GM21360 (cell line): ENCODE results near the gene SIAH2.

Experiments
- ATAC-seq: cut with Tn5 transposase; IDR thresholded peaks from one replicate; pipeline ENCODE4 v1.9.1; 2021; ENCODE audit warnings: mild to moderate bottlenecking, moderate library complexity; ENCODE audit not compliant: unreplicated experiment

The SIAH2 gene

DNA sequence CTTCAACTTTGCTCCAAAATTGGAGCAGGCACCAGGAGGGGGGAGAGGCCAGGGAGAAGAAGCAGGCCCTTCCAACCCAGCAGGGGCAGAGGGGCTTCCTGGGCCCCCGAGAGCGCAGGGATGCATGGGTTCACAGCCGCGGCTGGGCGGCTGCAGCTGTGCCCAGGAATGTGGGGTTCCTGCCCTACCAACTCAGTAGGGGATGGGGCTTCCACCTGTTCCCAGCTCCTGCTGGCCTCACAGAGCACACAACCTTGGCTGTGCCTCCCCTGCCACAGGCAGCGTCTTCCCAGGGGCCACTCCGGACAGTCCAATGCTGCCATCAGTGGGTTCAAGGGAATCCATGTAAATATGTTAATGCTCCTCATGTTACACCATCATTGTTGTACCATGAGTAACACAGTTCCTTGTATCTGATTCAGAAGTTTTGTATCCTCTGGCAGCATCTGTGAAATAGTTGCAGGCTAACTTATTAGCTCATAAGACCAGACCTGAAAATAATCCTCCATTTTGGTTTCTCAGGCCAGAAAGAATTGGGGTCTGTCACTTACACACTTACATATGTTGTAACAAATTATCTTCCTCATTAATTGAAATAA lies 12.1 kb upstream of the SIAH2 start:
- no peak for ATAC-seq

DNA sequence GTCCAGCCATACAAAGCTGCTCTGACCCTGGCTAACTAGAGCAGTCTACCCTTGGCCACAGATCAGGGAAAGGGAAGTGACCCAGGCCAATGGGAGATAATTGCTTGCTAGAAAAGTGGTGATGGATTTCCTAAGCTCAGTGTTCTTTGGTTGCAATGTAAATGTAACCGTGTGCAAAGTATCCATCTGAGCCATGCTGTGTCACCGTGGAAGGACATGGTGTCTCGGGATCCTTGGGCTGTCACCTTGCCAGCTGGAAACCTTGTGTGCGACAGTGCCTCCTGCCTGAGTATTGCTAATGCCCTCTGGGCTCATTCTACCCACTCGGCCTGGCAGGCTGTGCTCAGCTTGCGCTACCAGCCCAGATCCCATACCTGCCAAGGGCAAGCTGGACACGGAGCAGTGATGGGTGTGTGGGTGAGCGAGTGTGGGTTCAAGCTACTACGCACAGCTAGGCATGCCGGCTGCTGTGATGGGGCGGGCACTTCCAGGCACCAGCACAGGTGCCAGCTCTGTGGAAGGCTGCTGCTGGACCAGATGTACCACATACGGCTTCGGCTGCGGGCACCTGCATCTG lies 10.7 kb upstream of the SIAH2 start:
- ATAC-seq, result no peak

DNA sequence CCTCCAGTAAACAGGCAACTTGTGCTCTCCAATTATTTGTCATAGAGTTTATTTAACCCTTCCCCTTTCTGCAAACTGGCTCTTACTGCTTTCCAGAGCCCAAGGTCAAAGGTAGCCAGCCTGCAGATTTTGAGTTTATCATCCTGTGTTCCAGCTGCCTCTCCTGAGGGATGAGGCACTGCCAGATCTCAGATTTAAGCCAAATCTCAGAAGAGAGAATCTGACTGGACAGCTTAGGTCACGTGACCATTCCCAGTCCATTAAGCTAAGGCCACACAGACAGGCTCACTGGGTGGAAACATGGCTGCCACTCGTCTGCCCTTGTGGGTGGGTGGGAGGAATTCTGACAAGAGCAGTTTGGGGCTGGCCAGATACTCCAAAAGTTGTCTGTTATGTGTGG lies 8.6 kb upstream of the SIAH2 start:
- no peak for ATAC-seq

DNA sequence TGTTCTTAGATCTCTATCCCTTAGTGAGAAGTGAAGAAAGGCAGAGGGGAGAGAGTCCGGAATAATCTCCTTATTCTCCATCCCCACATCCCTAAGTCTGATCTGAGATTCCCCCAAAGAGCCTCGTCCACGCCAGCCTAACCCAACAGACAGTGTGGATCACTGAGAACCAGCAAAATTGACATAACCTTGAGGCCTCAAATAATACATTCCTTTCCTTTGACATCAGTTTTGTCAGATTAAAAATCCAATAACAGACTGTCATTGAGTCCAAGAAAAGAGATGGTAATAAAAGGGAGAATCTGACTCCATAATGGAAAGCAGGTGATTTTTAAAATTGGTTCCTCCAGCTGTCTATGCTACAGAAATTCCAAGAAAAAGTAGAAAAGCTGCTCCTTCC lies 7.7 kb upstream of the SIAH2 start:
- no peak for ATAC-seq

DNA sequence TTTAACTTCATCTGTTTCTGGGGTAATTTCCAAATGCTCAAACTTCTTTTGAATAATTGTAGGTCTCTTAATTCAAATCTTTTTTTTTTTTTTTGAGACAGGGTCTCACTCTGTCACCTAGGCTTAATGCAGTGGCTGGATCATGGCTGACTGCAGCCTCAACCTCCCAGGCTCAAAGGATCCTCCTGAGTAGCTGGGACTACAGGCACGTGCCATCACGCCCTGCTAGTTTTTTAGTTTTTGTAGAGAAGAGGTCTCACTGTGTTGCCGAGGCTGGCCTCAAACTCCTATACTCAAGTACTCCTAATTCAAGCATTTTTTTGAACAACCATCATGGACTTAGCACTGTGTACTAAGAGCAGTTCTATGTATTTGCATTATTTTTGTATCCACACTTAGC lies 3.8 kb upstream of the SIAH2 start:
- no peak for ATAC-seq

DNA sequence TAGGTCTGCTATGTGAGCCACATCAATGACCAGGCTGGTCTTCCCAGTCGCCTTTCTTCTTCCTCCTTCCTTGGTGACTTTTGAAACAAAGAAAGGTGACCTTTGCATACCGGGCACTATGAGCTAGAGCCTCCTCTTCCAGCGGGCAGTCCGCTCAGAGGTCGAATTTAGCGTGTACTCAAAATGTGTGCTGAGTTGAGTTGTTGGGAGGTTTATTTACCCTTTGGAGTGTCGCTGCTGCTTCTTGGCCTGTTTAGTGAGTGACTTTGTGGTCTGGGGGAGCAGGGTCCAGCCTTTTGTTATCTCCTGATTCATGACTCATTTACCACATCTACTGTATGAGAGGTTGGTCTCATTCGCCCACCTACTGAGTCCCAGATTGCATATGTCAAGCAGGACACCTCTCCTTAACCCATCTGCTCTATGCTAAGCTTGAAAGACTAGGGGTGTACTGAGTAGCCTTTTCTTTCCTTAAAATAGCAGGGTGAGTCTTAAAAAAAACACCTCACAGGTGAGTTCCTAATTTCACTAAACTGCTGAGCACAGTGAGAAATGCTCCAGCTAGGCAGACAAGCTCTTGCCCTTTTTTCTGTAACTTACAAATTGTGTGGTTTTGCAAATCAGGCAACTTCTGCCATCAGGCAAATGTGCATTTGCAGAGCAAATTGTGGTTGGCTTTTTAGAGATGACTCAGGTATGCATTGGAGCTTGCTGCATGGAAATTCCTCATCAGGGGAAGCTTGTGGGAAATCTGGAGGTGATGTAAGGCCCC lies 3.2 kb upstream of the SIAH2 start:
- ATAC-seq, result no peak

DNA sequence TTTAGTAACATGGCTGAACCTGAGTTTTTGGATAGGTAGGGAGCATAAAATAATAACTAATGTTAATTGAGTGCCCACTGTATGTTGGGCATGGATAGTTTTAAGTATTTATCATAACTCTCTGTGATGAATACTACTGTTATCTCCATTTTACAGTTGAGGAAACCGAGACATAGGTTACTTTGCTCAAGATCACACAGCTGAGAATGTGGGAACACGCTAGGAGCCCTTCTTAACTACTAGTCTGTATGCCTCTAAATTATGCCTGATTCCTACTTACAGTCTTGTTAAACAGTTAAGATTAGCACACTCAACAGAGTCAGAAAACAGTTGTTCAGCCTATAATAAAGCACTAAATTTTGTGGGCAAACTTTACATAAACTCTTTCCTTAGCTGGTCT lies 2.0 kb upstream of the SIAH2 start:
- ATAC-seq, result no peak

DNA sequence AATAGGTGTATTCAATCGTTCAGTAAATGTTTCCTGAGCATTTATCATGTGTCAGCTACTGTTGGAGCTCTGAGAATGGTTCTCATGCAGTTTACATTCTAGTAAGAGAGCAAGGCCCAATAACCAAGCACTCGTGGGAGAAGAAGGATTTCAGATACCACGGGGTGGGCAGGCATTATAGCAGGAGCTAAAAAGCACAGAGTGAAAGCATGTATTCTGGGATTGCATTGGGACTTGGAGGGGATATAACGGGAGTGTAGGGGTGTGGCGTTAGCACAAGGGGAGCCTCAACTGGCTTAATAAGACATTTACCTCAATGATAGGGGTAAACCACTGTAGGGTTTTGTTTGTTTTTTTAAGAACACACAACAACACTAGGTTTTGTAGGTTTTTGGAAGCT lies 1.6 kb upstream of the SIAH2 start:
- ATAC-seq, result no peak

DNA sequence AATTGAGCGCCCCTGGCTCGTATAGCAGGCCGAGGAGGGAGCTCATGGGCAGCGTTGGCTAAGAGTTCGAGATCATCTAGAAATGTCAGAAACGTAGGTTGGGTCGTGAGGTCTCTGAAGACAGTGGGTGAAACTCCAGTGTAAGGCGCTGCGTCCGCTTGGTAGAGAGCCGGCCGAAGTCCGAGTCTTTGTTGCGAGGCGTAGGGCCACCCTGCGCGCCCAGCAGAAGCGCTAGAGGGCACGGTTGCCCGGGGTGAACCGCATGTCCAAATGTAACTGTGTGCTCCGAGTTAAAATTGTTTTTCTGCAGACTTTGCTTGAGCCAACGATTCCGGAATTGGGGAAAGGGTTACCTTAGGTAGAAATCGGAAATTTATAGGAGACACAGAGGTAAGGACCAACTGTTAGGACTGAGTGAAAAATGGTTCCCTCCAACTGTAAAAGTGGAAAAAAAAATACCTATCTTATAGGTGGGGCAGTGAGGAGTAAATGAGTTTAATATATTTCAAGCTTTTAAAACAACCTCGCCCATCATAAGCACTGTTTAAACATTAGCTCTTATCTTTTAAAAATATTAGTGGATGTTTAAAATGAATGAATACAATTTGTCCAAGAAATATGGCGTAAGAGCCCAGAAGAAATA lies 993 bp upstream of the SIAH2 start:
- no peak for ATAC-seq

DNA sequence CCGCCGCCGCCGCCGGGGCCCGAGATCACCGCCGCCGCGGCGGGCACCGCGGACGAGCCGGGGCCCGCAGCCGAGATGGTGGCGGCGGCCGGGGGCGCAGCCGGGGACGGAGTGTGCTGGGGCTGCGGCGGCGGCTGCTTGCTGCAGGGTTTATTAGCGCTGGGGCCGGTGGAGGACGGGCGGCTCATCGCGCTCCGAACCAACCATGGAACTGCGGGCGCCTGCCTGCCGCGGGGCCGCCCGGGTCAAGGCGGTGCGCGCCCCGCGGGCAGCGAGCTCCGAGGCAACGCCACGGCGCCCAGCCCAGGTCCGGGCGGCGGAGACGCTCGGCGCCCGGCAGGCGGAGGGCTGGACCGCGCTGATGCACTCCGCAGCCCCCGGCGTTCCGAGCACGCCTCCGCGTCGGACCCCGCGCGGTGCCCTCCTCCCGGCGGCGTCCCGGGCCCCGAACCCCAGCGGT lies 277 bp downstream of the SIAH2 start:
- peak; percentile 0 for ATAC-seq

DNA sequence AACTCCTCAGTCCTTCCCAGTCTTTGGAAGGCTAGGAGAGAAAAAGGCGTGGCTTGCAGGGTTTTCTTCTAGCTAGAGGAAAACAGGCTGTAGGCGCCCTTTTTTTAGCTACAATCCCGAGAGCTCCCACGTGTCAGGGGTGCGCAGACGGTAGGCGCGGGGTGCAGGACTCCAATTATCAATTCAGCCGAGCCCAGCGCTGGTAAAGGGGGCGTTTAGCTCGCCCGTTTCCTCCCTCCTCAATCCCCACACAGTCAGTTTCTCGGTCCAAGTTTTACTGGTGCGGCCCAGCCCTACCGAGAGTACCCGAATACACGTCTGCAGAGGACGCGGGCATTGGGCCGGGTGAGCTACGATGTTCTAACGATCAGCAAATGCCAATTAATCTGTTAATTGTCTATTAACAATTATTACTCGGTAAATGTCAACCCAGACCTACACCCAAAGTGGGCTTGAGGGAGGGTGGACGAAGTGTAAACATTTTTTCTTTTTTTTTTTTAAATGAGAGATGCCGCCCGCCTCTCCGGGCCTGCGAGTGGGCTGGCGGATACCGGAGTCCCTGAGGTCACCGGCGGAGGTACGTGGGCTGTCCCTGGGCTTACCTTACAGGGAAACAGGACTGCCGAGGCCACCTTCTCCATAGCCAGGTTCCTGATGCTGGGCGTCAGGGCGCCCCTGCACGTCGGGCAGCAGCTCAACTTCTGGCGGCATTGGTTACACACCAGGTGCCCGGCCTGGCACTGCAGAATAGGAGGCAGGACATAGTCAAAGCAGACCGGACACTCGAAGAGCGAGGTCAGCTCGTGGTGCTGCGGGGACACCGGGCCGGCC lies 923 bp downstream of the SIAH2 start:
- ATAC-seq, result no peak

DNA sequence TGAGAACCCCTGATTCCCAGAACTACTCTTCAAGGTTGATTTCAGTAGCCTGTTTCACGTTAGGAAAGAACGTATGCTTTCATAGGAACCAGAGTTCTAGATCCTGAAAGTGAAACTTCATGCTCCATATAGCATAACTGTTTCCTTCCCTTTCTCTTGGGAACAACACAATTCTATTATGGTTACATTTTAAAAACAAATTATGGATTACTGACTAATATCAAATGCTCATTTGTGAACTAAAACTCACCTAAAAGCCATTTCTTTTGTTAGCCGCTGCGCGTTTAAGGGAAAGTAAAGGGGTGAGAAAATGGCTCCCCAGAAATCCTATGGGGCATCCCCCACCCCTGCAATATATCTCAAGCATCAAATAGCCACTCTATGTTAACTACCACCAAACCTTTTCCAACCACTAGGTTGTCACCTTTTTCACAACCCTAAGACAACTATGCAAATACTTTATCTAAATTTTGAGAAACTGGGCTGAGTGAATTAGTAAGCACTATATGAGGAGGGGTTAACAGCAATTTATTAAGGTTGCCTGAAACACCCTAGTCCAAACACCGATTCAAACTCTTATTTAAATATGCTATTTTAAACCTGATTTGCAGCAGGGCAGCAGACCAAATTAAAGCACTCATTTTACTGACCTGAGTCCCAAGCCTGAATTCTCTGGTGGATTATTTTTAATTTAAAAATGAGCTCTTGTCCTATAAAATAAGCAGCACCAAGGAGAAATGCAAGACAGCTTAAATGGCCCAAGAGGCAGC lies 2.4 kb downstream of the SIAH2 start:
- ATAC-seq, result peak; percentile 44

DNA sequence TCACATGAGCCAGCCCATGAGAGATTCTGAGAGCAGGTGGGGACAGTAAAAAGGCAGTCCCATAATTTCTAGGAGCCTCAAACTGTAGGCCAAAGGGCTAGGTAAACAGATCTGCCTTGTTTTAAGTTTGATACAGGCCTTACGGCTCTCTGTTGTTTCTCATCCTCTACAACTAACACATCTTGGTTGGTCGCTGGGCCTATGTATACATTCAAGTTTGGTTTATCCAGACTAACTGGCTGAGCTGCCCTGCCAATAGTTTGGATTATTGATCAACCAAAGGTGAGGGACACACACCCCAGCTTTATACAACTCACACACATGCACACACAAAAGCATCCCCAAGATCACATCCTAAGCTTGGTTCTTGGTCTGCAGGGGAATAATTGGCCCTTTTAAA lies 3.0 kb downstream of the SIAH2 start:
- no peak for ATAC-seq

DNA sequence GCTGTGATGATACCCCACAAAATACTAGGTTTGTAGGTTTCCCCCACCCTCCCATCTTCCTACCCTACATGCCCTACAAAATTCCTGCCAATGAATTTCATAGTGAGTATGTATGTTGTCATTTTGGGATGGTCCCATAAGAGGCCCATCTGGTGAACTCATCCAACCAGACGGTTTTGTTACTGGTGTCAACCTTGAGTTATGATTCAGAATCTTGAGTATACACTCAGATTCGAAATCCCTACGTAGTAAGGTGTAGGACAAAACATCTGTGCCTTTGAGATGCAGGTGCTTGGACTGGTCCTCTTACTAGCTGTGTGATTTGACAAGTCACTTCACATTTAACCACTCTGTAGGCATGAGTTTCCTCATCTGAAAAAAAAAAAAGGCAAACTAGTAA lies 3.6 kb downstream of the SIAH2 start:
- ATAC-seq, result no peak

DNA sequence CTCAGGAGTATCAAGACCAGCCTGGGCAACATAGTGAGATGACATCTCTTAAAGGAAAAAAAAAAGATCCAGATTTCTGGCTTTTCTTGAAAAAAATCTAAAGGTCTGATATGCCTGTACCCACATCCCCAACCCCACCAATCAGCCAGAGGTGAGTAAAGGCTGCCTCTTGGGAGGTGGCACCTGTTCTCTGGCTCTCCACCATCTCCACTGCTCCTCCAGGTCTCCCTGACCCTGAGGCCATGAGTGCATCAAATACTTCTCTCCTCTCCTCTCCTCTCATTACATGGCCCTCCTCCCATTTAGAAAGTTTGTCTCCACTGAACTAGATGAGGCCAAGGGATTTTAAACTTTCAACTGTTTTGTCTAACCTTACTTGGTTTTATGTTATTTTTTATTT lies 5.2 kb downstream of the SIAH2 start:
- no peak for ATAC-seq

DNA sequence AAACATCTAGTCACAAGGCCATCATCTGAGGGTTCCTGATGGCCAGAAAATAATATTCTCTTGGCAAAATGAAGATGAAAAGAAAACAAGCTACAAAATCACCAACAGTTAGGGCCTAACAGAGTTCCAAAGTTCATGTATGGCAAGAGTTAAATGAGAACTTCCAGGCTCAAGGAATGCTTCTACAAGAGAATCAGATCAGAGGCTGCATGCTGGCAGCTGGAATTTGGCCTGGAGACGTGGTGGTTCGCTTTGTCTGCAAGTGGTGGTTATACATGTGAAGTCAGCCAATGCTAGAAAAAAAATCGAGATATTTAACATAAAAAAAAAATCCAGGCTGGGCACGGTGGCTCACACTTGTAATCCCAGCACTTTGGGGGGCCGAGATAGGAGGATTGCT lies 5.6 kb downstream of the SIAH2 start:
- no peak for ATAC-seq

DNA sequence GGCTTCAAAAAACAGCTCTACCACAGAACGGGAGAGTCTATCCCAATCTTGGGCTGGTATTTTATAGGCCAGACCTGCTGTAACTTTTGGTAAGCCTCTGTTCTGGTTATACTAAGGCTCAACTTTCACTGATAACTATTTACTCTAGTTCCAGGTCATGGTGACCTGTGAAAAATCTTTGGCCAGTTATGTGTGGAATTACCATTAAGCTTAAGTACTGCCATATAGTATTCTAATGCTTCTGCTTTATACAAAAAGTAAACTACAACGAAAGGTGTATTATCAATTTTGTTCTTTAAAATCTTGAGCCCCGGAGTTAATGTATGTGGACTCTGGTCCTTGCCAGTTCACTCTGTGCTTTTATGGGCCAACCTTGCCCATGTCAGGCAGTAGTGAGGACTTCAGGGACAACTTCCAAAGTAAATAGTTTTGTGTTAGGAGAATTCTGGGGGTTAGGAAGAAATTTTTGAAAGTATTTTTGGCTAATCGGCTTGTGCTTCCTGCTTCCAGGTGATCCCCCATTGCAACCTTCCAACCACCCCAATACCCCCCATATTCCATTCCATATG lies 6.4 kb downstream of the SIAH2 start:
- ATAC-seq, result no peak

DNA sequence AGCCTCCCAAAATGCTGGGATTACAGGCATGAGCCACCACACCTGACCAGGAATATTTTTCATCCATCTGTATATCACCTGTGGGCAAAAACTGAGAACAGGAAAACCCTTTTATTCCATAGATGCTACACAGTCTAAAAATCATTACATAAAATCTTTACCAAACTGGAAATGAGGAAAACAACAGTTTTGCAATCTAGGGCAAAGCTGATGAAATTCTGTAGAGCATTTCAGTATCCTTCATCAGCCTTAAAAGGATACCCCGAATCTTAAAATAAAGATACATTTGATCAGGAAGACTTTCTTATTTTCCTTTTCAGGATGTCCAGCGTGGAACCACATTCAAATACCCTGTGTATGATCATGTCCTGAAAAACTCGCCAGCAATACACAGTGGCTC lies 7.1 kb downstream of the SIAH2 start:
- ATAC-seq, result no peak

DNA sequence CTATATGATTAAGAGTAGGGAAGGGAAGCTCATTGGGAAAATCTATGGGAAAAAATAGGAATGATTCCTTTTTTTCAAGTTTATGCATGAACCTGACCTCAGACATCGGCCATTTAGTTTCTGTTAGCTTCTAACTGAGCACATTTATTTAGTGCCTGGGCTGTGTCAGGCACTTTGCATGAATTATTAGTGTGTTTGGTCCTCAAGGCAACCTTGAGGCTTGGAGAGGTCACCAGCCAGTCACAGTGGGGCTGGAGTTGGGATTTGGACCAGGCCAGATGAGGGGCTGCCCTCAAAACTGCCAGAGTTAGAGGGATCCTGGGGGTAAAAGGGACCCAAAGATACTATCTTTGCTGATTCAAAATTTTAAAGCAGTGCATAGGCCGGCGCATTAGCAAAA lies 8.1 kb downstream of the SIAH2 start:
- ATAC-seq, result no peak

DNA sequence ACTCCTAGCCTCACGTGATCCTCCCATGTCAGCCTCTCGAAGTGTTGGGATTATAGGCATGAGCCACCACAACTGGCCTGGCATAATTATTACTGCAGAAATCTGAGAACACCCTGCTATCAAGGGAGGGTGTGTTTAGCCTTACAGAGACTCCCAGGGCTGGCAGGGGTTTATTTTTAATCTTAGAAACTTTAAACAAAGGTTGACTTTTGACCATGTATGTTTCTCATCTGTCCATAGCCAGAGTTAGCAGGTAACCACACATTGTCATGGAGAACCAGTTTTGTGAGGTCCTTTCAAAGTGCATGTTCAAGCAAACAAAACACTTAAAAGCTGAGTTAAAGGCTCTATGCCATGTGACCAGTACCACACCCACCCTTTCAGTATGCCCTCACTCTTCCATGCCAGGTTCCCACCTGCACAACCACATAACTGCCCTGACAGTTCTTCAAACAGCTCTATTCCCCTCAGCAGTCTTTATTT lies 11.1 kb downstream of the SIAH2 start:
- no peak for ATAC-seq
